Measurements from ENCODE around the gene NCOR1. TPM values are rescaled to one million over a fixed set of nuclear protein-coding genes. Genes with fewer than 3 reads are reported as not detected.
"Not testable (repeated sequence)": the region's sequence is repeated elsewhere in the genome, so short reads cannot be mapped to it uniquely, and the experiment has no call there.

NCOR1 gene
- total RNA-seq, 1 donor from 2014 or later, result 75.3 TPM

- Histone ChIP-seq H3K36me3 (ENCODE audit: control insufficient read depth, insufficient read depth, low read length) (peaks cover 1% of the 10 kb centered on the region), H3K4me3 (ENCODE audit: low read depth, low read length) (no peak overlapping the region), H3K27me3 (ENCODE audit: control insufficient read depth, insufficient read depth, low read length) (no peaks in the 10 kb centered on the region)
- DNase-seq (ENCODE audit: low read depth) (peak; percentile 79), FAIRE-seq (no peak)
- TF ChIP-seq, protein P1, sequence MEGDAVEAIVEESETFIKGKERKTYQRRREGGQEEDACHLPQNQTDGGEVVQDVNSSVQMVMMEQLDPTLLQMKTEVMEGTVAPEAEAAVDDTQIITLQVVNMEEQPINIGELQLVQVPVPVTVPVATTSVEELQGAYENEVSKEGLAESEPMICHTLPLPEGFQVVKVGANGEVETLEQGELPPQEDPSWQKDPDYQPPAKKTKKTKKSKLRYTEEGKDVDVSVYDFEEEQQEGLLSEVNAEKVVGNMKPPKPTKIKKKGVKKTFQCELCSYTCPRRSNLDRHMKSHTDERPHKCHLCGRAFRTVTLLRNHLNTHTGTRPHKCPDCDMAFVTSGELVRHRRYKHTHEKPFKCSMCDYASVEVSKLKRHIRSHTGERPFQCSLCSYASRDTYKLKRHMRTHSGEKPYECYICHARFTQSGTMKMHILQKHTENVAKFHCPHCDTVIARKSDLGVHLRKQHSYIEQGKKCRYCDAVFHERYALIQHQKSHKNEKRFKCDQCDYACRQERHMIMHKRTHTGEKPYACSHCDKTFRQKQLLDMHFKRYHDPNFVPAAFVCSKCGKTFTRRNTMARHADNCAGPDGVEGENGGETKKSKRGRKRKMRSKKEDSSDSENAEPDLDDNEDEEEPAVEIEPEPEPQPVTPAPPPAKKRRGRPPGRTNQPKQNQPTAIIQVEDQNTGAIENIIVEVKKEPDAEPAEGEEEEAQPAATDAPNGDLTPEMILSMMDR (IDR thresholded peaks at IDR 0.05; ENCODE audit: insufficient read depth, low read length, severe bottlenecking), result no peak
These were observed 43.7 kb downstream of the NCOR1 start for GRCh38 chr17:16171613-16172012.

DNA sequence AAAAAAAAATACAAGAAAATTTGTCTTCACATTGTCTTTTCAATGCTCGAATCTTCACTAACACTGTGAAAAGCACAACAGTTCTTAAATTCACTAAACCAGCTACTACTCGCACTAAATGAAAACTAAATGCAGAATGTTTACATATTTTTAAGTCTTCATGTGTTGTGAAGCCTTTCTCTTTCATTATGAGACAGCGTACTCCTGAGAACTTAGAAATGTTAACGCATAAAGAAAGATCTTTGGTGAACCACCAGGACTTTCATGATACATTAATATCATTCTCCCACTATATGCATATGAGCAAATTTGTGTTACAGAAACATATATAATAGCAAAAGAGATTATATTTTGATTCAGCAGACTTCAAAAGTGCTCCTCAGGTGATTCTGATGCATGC lies 48.6 kb downstream of the NCOR1 start:
- not testable (repeated sequence) for H3K4me3 ChIP-seq (ENCODE audit: low read depth, low read length); H3K27me3 ChIP-seq (ENCODE audit: control insufficient read depth, insufficient read depth, low read length); DNase-seq (ENCODE audit: low read depth); H3K36me3 ChIP-seq (ENCODE audit: control insufficient read depth, insufficient read depth, low read length); FAIRE-seq

GRCh38 chr17:16158714-16159113 lies 56.6 kb downstream of the NCOR1 start:
- TF ChIP-seq, protein P1 (IDR thresholded peaks at IDR 0.05; ENCODE audit: insufficient read depth, low read length, severe bottlenecking), result no peak
- FAIRE-seq, result no peak
- no peak for DNase-seq (ENCODE audit: low read depth)
- Histone ChIP-seq H3K36me3 (ENCODE audit: control insufficient read depth, insufficient read depth, low read length) (peaks cover 5% of the 10 kb centered on the region), H3K4me3 (ENCODE audit: low read depth, low read length) (no peak overlapping the region), H3K27me3 (ENCODE audit: control insufficient read depth, insufficient read depth, low read length) (no peaks in the 10 kb centered on the region)

- Histone ChIP-seq H3K4me3 (ENCODE audit: low read depth, low read length) (no peak overlapping the region), H3K27me3 (ENCODE audit: control insufficient read depth, insufficient read depth, low read length) (no peaks in the 10 kb centered on the region), H3K36me3 (ENCODE audit: control insufficient read depth, insufficient read depth, low read length) (peaks cover 5% of the 10 kb centered on the region)
- TF ChIP-seq, protein P1 (IDR thresholded peaks at IDR 0.05; ENCODE audit: insufficient read depth, low read length, severe bottlenecking), result no peak
- DNase-seq (ENCODE audit: low read depth) (no peak), FAIRE-seq (no peak)
These were observed 59.8 kb downstream of the NCOR1 start for GRCh38 chr17:16155536-16155935.

DNA sequence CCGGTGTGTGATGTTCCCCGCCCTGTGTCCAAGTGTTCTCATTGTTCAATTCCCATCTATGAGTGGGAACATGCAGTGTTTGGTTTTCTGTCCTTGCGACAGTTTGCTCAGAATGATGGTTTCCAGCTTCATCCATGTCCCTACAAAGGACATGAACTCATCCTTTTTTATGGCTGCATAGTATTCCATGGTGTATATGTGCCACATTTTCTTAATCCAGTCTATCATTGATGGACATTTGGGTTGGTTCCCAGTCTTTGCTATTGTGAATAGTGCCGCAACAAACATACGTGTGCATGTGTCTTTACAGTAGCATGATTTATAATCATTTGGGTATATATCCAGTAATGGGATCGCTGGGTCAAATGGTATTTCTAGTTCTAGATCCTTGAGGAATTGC lies 63.0 kb downstream of the NCOR1 start:
- FAIRE-seq; H3K36me3 ChIP-seq (ENCODE audit: control insufficient read depth, insufficient read depth, low read length); H3K27me3 ChIP-seq (ENCODE audit: control insufficient read depth, insufficient read depth, low read length); H3K4me3 ChIP-seq (ENCODE audit: low read depth, low read length); DNase-seq (ENCODE audit: low read depth): not testable (repeated sequence)

GRCh38 chr17:16150251-16150856 lies 65.0 kb downstream of the NCOR1 start:
- peaks cover 7% of the 10 kb centered on the region for H3K36me3 ChIP-seq (ENCODE audit: control insufficient read depth, insufficient read depth, low read length)
- no peak overlapping the region for H3K4me3 ChIP-seq (ENCODE audit: low read depth, low read length)
- FAIRE-seq (no peak), DNase-seq (ENCODE audit: low read depth) (peak; percentile 81)
- TF ChIP-seq, protein P1 (IDR thresholded peaks at IDR 0.05; ENCODE audit: insufficient read depth, low read length, severe bottlenecking), result no peak
- no peaks in the 10 kb centered on the region for H3K27me3 ChIP-seq (ENCODE audit: control insufficient read depth, insufficient read depth, low read length)

- TF ChIP-seq, protein P1 (IDR thresholded peaks at IDR 0.05; ENCODE audit: insufficient read depth, low read length, severe bottlenecking), result no peak
- DNase-seq (ENCODE audit: low read depth) (no peak), FAIRE-seq (no peak)
- no peaks in the 10 kb centered on the region for H3K27me3 ChIP-seq (ENCODE audit: control insufficient read depth, insufficient read depth, low read length)
- H3K4me3 ChIP-seq (ENCODE audit: low read depth, low read length), result no peak overlapping the region
- peaks cover 6% of the 10 kb centered on the region for H3K36me3 ChIP-seq (ENCODE audit: control insufficient read depth, insufficient read depth, low read length)
These were observed 66.7 kb downstream of the NCOR1 start for GRCh38 chr17:16148596-16148995.

DNA sequence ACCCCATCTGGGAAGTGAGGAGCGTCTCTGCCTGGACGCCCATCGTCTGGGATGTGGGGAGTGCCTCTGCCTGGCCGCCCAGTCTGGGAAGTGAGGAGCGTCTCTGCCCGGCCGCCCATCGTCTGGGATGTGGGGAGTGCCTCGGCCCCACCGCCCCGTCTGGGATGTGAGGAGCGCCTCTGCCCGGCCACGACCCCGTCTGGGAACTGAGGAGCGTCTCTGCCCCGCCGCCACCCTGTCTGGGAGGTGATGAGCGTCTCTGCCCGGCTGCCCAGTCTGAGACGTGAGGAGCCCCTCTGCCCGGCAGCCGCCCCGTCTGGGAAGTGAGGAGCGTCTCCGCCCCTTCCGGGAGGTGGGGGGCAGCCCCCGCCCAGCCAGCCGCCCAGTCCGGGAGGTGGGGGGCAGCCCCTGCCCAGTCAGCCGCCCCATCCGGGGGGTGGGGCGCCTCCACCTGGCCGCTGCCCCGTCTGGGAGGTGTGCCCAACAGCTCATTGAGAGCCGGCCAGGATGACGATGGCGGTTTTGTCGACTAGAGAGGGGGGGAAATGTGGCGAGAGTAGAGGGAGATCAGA lies 69.9 kb downstream of the NCOR1 start:
- not testable (repeated sequence) for H3K4me3 ChIP-seq (ENCODE audit: low read depth, low read length); H3K27me3 ChIP-seq (ENCODE audit: control insufficient read depth, insufficient read depth, low read length); H3K36me3 ChIP-seq (ENCODE audit: control insufficient read depth, insufficient read depth, low read length); FAIRE-seq; DNase-seq (ENCODE audit: low read depth)

Measured in bronchial epithelial cell (primary cell).